Liver (tissue), 9 donors: ENCODE measurements around the gene NDUFAF8. TPM values are rescaled to one million over a fixed set of nuclear protein-coding genes. Genes with fewer than 3 reads are reported as not detected.

ENCODE experiments used
- DNase-seq: peaks from one replicate; pipeline ENCODE4 v3.0.0-alpha.2; 2017; ENCODE audit warnings: low spot score
- H3K27ac ChIP-seq, 2 donors: one replicate each; pipeline ENCODE4 v1.7.0; 2013; ENCODE audit warnings: inconsistent platforms in 2 of 2, low read length in 2 of 2, control low read depth in 1 of 2, low read depth in 1 of 2, mild to moderate bottlenecking in 1 of 2
- H3K27me3 ChIP-seq, 4 donors: one replicate each; pipeline versions ENCODE4 v1.6.1 to v1.7.0; 2013; ENCODE audit warnings: low read length in 3 of 4, inconsistent platforms in 1 of 4, mild to moderate bottlenecking in 1 of 4, moderate library complexity in 1 of 4; ENCODE audit not compliant: control insufficient read depth in 4 of 4, insufficient read depth in 4 of 4
- H3K36me3 ChIP-seq, 4 donors: one replicate each; pipeline versions ENCODE4 v1.6.1 to v1.7.0; 2013; ENCODE audit warnings: low read length in 3 of 4, mild to moderate bottlenecking in 3 of 4, low read depth in 1 of 4, moderate library complexity in 1 of 4; ENCODE audit not compliant: control insufficient read depth in 4 of 4, insufficient read depth in 3 of 4
- H3K4me1 ChIP-seq, 4 donors: one replicate each; pipeline versions ENCODE4 v1.6.1 to v1.7.0; 2013; ENCODE audit warnings: low read length in 3 of 4, mild to moderate bottlenecking in 3 of 4, moderate library complexity in 1 of 4; ENCODE audit not compliant: control insufficient read depth in 4 of 4, insufficient read depth in 4 of 4
- H3K4me3 ChIP-seq, 3 donors: one replicate each; pipeline versions ENCODE4 v1.6.1 to v1.7.0; 2013; ENCODE audit warnings: low read length in 3 of 3, control low read depth in 1 of 3, low read depth in 1 of 3, mild to moderate bottlenecking in 1 of 3
- H3K9ac ChIP-seq, 2 donors: one replicate each; pipeline ENCODE4 v1.7.0; 2013; ENCODE audit warnings: low read length in 2 of 2, mild to moderate bottlenecking in 2 of 2, moderate library complexity in 2 of 2, control low read depth in 1 of 2, low read depth in 1 of 2
- H3K9me3 ChIP-seq, 4 donors: one replicate each; pipeline versions ENCODE4 v1.6.1 to v1.7.0; 2013; ENCODE audit warnings: low read length in 3 of 4; ENCODE audit not compliant: control insufficient read depth in 4 of 4
- EGR1 ChIP-seq, 2 donors: IDR thresholded peaks; 2 replicates each; pipeline ENCODE4 v1.6.1; 2016 to 2018; ENCODE audit warnings: antibody characterized with exemption in 2 of 2, low read depth in 2 of 2
- FOXA2 ChIP-seq: IDR thresholded peaks from 2 replicates; pipeline ENCODE4 v1.6.1; 2016; ENCODE audit warnings: antibody characterized with exemption
- GABPA ChIP-seq, 2 donors: IDR thresholded peaks in 1 of 2; conservative IDR thresholded peaks in 1 of 2; 2 replicates each; pipeline ENCODE4 v1.6.1; 2016; ENCODE audit warnings: antibody characterized with exemption in 2 of 2, mild to moderate bottlenecking in 1 of 2, moderate library complexity in 1 of 2
- HNF4A ChIP-seq, 2 donors: conservative IDR thresholded peaks; 2 replicates each; pipeline ENCODE4 v1.6.1; 2016; ENCODE audit warnings: antibody characterized with exemption in 2 of 2, mild to moderate bottlenecking in 2 of 2
- JUND ChIP-seq, 2 donors: IDR thresholded peaks; 2 replicates each; pipeline ENCODE4 v1.6.1; 2016; ENCODE audit warnings: antibody characterized with exemption in 2 of 2
- NR2F2 ChIP-seq: IDR thresholded peaks from 2 replicates; pipeline ENCODE4 v1.6.1; 2016; ENCODE audit warnings: antibody characterized with exemption
- RXRA ChIP-seq, 2 donors: IDR thresholded peaks; 2 replicates each; pipeline ENCODE4 v1.6.1; 2017 to 2018; ENCODE audit warnings: antibody characterized with exemption in 2 of 2, mild to moderate bottlenecking in 1 of 2
- SP1 ChIP-seq: IDR thresholded peaks from 2 replicates; pipeline ENCODE4 v1.6.1; 2018; ENCODE audit warnings: antibody characterized with exemption, mild to moderate bottlenecking
- YY1 ChIP-seq: IDR thresholded peaks from 2 replicates; pipeline ENCODE4 v1.6.1; 2016; ENCODE audit warnings: antibody characterized with exemption, mild to moderate bottlenecking
- WGBS: extraction: QIAGEN DNeasy Blood & Tissue Kit; methylation state at CpG from one replicate; pipeline ENCODE4 v1.1.7; 2013; 5-methylcytosine and 5-hydroxymethylcytosine counted together
- polyA plus RNA-seq, 2 donors: library from polyadenylated mRNA; stranded (reverse) in 1 of 2; unstranded in 1 of 2; fragments of 200-250 nt in 1 of 2; fragments of >200 nt in 1 of 2; fragmentation: Nextera tagmentation in 1 of 2; extraction: Ambion mirVana in 1 of 2; gene quantifications; one replicate each; pipeline versions ENCODE4 v1.2.1 to v1.2.3, GENCODE V29; 2013 to 2015
- total RNA-seq, 2 donors: library from RNA; depleted of rRNA; stranded (reverse); fragments of >200 nt; gene quantifications; one replicate each; pipeline ENCODE4 v1.2.3, GENCODE V29; 2014
- TF ChIP-seq, protein P1 (sequence below): IDR thresholded peaks from 2 replicates; pipeline ENCODE4 v1.6.1; 2016; ENCODE audit warnings: antibody characterized with exemption, mild to moderate bottlenecking
- TF ChIP-seq, protein P2 (sequence below): IDR thresholded peaks from 2 replicates; pipeline ENCODE4 v1.6.1; 2016; ENCODE audit warnings: antibody characterized with exemption
- TF ChIP-seq, protein P3 (sequence below): IDR thresholded peaks from 2 replicates; pipeline ENCODE4 v1.6.1; 2016; ENCODE audit warnings: antibody characterized with exemption
- donor health status: healthy.
- donor health status: healthy.
- donor health status: healthy.
- donor health status: healthy.
- donor health status: healthy.

The NDUFAF8 gene
- total and polyA plus RNA-seq, 4 donors: 8.3 to 67.4 (median 15.5) TPM

DNA sequence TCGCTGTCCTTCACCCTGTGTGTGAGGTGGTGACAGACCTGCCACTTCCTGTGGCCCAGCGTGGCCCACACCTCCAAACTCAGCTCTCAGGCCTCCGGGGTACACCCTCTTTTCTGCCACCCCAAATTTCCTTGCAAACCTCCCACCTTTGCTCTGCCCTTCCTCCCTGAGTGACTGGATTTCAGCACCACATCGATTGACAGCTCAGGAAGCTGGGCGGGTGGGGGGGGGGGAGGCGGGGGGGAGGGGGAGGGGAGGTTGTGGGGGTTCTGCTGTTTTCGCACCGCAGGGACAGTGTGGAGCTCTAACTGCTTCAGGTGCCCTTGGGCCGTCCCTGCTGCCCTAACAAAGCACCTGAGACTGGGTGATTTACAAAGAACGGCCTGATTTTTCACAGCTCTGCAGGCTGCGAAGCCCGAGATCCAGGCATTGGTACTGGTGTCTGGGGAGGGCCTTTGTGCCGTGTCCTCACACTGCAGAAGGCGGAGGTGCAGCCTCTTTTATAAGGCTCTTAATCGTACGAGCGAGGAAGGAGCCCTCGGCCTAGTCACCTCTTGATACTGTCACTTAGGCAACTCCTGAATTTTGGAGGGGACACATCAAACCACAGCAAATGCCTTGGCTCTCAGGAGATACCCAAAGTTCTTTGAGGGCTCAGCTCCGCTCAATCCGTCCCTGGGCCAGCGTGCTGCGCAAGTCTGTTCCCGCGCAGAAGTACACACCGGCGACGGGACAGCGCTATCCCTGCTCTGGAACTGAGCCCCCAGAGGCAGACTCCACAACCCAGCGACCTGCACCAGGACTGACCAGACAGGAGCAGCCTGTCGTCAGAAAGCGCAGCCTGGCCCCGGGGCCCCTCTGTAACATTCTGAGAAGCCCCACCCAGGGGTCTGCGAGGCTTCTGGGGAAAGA is 3.6 kb downstream of the NDUFAF8 start:
- Histone ChIP-seq H3K9ac (no peak overlapping the region), H3K36me3 (peaks cover 0 to 5% (median 2%) of the 10 kb centered on the region in 4 donors), H3K4me1 (peaks cover 6 to 27% (median 18%) of the 10 kb centered on the region in 4 donors), H3K27me3 (no peaks in the 10 kb centered on the region), H3K9me3 (no peaks in the 10 kb centered on the region), H3K4me3 (no peak overlapping the region), H3K27ac (no peak overlapping the region)
- TF ChIP-seq, protein P1, sequence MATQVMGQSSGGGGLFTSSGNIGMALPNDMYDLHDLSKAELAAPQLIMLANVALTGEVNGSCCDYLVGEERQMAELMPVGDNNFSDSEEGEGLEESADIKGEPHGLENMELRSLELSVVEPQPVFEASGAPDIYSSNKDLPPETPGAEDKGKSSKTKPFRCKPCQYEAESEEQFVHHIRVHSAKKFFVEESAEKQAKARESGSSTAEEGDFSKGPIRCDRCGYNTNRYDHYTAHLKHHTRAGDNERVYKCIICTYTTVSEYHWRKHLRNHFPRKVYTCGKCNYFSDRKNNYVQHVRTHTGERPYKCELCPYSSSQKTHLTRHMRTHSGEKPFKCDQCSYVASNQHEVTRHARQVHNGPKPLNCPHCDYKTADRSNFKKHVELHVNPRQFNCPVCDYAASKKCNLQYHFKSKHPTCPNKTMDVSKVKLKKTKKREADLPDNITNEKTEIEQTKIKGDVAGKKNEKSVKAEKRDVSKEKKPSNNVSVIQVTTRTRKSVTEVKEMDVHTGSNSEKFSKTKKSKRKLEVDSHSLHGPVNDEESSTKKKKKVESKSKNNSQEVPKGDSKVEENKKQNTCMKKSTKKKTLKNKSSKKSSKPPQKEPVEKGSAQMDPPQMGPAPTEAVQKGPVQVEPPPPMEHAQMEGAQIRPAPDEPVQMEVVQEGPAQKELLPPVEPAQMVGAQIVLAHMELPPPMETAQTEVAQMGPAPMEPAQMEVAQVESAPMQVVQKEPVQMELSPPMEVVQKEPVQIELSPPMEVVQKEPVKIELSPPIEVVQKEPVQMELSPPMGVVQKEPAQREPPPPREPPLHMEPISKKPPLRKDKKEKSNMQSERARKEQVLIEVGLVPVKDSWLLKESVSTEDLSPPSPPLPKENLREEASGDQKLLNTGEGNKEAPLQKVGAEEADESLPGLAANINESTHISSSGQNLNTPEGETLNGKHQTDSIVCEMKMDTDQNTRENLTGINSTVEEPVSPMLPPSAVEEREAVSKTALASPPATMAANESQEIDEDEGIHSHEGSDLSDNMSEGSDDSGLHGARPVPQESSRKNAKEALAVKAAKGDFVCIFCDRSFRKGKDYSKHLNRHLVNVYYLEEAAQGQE: peak; percentile 34
- TF ChIP-seq RXRA (IDR thresholded peaks at IDR 0.05): no peak
- TF ChIP-seq SP1: no peak
- no peak for DNase-seq
- WGBS: 76% methylated on average over 33 of the region's 33 CpGs

DNA sequence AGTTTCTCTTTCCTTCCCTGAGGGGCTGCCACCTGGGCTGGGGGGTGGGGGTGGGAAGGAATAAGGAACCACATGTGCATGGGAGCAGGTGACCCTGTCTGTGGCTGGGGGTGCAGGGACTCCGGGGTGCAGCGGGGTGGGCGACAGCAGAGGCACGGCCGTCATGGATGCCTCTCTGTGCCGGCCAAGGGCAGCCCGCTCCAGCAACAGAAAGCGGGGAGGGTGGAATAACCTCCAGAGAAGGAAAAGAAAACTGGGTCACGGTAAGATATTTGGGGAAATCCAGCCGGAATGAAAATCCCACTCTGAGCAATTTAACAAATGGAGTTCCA is 4.2 kb downstream of the NDUFAF8 start:
- Histone ChIP-seq H3K4me1 (peaks cover 3 to 20% (median 12%) of the 10 kb centered on the region in 4 donors), H3K4me3 (no peak overlapping the region), H3K9me3 (no peaks in the 10 kb centered on the region), H3K27ac (no peak overlapping the region), H3K9ac (no peak overlapping the region), H3K36me3 (peaks cover 0 to 5% (median 2%) of the 10 kb centered on the region in 4 donors), H3K27me3 (no peaks in the 10 kb centered on the region)
- WGBS: 89% methylated on average over 10 of the region's 10 CpGs
- DNase-seq: no peak
- TF ChIP-seq HNF4A (conservative IDR thresholded peaks at IDR 0.05) (no peak), FOXA2 (no peak), YY1 (no peak), EGR1 (IDR thresholded peaks at IDR 0.05; ENCODE audit: low read depth in 2 of 2) (no peak), NR2F2 (no peak), JUND (IDR thresholded peaks at IDR 0.05) (no peak), GABPA (IDR thresholded peaks at IDR 0.05 in 1 of 2, conservative IDR thresholded peaks at IDR 0.05 in 1 of 2) (no peak)
- TF ChIP-seq, protein P2, sequence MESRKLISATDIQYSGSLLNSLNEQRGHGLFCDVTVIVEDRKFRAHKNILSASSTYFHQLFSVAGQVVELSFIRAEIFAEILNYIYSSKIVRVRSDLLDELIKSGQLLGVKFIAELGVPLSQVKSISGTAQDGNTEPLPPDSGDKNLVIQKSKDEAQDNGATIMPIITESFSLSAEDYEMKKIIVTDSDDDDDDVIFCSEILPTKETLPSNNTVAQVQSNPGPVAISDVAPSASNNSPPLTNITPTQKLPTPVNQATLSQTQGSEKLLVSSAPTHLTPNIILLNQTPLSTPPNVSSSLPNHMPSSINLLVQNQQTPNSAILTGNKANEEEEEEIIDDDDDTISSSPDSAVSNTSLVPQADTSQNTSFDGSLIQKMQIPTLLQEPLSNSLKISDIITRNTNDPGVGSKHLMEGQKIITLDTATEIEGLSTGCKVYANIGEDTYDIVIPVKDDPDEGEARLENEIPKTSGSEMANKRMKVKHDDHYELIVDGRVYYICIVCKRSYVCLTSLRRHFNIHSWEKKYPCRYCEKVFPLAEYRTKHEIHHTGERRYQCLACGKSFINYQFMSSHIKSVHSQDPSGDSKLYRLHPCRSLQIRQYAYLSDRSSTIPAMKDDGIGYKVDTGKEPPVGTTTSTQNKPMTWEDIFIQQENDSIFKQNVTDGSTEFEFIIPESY: no peak
- TF ChIP-seq, protein P3, sequence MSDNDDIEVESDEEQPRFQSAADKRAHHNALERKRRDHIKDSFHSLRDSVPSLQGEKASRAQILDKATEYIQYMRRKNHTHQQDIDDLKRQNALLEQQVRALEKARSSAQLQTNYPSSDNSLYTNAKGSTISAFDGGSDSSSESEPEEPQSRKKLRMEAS: no peak
